HG03025 (cell line): ENCODE data around the gene LITAFD.
A peak's percentile ranks its signal among the peaks of the same experiment; 100 is the strongest.

Experiments used
- ATAC-seq: cut with Tn5 transposase; IDR thresholded peaks from one replicate; pipeline ENCODE4 v1.9.1; 2021; ENCODE audit warnings: mild to moderate bottlenecking, moderate library complexity; ENCODE audit not compliant: unreplicated experiment, low FRiP score

Gene LITAFD

GRCh38 chr16:8890549-8890921 is 8.4 kb downstream of the LITAFD start:
- ATAC-seq = no peak

DNA sequence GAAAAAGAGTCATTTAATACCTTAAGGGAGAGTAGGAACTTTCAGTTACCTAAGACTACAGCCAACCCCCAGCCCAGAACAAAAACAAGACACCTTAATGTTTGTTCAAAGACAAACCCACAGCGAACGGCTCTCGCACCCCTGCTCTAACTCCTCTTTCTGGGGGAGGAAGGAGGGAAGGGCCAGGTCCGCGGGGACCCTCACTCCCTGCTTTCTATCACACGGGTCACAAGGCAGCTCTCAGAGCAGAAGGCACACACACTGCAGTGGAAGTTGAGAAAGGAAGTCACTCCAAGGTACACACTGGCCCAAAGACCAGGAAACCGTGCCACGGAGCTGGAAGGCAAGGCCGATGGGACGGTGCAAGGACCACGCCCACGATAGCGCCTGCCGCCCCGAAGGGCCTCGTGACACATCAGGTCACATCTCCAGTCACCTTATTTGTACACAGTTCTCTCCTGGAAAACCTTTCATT is 10.0 kb downstream of the LITAFD start:
- ATAC-seq = peak; percentile 31

- ATAC-seq = no peak
These were observed 11.3 kb downstream of the LITAFD start for GRCh38 chr16:8893426-8893825.

DNA sequence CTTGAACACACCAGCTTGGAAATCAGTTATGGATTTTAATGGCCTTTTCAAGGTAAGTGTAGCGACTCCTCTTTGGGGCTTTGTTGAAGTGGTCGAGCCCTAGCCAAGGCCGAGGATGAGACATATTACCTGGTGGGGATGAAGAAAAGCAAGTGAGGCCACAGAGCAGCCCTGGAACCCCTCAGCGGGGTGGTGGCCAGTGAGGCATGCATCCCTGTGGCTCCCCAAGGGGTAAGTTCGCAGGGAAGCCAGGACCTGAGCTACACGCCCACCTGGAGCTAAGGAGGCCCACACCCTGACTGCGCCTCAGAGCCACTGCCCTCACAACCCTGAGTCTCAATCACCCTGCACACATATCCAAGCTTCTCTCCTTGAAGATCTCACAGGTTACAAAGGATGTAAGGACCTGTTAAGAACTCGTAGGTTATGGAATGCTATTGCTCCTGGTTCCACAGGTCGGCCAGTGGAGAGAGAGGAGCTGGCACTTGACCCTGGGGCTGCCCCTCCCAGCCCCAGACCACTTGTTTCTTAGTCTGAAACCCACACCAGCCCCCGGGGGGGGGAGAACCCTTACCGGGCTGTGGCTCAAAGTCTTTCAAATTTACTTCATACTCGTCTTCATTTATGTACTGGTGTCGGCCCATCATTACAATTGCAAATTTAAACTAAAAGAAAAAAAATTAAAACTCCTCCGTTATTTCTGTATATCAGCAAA is 12.0 kb downstream of the LITAFD start:
- no peak for ATAC-seq

DNA sequence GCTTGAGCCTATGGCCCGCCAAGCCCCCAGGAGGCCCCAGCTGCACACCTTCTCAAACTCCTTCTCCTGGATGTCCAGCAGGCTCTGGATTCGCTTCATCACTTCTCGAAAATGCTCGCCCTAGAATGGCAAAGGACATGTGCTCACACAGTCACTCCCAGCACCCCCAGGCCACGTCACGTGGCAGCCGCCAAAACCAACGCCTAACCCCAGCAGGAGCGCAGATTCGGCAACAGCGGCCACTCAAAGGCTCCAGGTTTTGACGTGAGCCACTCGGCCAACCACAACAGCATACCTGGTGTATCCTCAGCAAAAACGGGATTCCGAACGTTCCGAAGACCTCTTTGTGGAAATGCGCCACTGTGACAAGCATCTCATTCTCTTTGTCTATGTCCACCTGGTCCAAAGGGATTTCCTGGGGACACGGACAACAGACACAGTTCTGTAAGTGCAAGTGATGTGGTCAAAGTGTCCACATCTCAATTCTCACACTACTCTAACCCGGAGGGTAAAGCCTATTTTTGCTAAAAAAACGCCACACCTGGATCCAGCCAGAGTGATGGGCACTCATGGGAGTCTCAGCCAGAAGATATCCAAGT is 12.7 kb downstream of the LITAFD start:
- no peak for ATAC-seq

DNA sequence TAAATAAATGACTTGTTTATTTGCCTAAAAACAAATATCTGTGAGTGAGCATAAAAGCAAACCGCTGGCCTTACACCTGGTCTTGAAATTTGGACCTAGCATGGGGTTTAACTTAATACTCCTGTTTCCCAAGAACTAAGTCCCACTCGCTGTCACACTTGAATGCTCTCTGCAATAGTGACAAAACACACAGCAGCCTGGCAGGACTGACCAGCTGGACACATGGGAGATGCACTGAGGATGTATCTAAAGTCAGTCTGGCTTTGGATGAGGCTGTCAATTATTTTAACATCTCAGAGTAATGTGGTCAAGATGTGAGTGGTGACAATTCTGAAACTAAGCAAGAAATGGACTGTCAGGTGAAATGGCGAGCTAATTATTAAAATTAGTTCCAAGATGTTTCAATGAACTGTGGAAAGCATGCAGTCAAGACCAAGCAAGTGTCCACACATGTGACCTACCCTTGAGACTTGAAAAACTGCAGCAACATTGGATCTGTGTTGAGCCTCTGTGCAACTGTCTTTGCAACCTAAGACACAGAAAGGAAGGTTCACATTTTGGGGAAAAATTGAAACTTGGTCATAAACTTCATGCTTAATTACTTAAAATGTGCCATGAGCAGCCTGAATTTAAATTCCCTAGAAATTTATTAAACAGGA is 16.6 kb downstream of the LITAFD start:
- ATAC-seq = no peak

- ATAC-seq = no peak
These were observed 17.7 kb downstream of the LITAFD start for GRCh38 chr16:8899709-8900317.

- ATAC-seq = no peak
These were observed 18.2 kb downstream of the LITAFD start for GRCh38 chr16:8900343-8900742.

DNA sequence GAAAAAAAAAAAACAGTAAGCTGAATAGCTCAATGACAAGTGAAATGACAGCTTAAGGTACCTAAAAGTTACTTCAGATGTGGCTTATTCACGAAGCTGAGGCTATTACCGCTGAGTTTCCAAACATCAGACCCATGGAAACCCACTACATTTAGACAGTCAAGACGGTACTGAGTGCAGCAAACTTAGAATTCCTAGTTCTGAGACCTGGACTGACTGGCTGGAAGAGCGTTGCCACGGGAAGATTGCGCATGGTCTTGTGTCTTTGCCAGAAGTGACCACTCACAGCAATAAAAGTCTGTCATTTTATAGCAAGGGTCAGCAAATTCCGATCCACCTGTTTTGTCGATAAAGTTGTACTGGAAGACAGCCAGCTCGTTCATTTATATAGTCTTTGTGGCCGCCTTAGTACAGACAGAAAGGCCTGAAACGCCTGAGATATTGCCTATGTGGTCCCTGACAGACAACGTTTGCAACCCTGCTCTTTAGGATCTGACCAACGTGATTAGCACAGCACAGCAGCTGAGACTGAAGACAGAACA is 19.2 kb downstream of the LITAFD start:
- no peak for ATAC-seq

DNA sequence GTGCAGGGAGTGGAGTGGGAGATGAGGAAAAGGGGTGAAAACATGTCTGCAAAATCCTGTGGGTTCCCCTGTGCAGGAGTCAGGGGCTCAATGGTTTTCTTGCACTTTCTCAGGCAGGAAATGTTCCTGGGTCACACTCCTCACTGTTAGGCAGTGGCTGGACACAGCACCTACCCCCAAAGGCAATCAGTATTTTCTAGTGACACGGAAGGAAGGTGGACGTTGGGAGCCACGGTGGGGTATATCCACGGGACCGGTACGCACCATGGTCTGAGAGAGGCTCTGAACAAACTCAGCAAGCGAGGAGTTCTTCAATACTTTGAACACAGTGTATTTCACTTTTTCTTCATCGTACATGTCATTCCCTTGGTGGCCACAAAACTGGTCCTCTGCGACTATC is 20.9 kb downstream of the LITAFD start:
- no peak for ATAC-seq

- ATAC-seq = no peak
These were observed 21.9 kb downstream of the LITAFD start for GRCh38 chr16:8904018-8904430.

- ATAC-seq = no peak
These were observed 23.1 kb downstream of the LITAFD start for GRCh38 chr16:8905168-8905762.

DNA sequence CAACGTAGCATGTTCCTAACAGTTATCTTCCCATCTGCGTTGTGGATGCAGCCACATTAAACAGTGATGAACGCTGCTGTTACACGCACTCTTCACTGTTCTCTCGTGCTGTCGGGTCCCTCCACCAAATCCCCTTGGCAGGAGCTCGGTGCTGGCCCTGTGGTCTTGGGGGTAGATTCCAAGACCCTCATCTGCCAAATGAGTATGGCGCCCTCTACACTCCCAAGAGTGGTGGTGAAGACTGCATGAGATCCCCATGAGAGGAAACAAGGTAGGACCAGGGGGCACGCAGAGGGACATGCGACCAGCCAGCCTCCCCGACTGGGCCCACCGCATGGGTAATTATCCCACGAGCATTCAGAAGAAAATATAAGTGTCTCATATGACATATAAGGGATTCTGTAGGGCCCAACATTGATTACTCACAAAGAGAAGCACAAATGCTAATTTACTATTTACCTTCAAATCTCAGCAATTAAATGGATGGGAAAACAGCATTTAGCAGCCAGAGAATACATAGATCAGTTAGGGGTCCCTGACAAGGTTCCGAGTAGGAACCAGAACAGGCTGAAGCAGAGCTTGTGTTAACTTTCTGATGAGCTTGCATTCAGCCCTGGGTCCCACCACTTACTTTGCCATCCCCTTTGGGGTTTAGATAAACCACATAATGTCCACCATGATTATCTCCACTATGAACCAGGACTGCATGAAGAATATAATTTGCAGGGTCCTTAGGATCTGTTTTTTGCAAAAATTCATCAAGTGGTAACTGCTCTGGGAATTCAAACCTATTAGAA is 23.8 kb downstream of the LITAFD start:
- no peak for ATAC-seq

DNA sequence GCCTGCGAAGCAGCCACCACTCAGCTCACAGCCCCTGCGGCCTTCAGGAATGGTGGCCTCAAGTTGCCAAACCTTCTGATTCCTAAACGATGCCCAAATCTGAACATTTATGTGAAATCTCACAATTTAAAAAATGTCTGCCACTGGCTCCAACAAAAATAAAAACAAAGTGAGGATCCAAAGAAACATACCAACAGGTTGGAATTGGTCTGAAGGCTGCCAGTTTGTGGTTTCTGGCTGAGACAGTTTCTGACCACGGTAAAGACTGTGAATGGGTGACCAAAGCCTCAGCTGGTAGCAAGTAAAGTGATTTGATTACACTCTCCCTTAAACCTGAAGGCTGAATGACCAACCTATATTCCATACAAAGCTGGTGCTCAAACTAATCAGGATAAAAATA is 24.9 kb downstream of the LITAFD start:
- ATAC-seq = no peak

DNA sequence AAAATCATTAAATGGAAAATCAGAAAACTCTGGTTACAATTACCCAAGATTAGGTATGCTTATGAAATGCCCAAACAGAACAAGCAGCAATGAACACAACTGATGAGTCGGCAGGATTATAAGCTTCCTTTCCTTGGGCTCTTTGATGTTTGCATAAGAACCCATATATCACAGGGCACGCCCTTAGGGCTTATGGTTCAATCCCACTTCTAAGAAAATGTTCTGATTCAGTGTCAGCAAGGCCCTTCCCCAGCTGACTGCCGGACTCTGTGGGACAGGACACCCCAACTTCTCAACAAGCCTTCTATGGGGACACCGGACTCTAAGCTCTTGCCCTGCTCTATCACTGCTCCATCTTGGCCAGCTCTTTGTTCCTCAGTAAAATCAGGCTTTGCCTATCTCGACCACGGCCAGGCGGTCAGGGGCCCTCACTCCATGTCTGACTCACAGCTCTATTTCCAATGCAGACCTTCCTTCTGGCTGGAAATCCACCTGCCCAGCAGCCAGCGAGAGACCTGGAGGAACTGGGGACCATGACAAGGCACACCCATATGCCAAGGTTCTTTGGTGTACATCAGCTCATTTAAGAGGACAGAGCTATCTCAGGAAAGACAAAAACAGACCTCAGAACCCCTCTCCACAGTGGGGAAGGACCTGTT is 26.8 kb downstream of the LITAFD start:
- no peak for ATAC-seq

- ATAC-seq = no peak
These were observed 28.7 kb downstream of the LITAFD start for GRCh38 chr16:8910811-8911210.

- ATAC-seq = no peak
These were observed 30.6 kb downstream of the LITAFD start for GRCh38 chr16:8912793-8913192.

DNA sequence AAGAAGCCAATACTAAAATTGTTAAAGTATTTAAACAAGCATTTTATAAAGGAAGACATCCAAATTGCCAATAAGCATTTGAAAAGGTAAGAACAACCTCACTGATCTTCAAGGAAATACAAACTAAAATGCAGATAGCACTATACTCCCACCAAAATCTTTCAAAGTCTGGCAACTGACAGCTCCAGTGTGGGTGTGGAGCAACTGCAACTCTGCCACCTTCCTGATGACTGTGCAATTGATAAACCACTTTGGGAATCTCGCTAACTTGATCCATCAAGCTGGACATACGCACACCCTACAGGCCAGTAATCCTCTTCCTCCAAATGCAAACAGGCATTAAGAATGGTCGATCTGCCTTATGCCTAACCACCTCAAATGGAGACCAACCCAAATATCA is 31.9 kb downstream of the LITAFD start:
- no peak for ATAC-seq

DNA sequence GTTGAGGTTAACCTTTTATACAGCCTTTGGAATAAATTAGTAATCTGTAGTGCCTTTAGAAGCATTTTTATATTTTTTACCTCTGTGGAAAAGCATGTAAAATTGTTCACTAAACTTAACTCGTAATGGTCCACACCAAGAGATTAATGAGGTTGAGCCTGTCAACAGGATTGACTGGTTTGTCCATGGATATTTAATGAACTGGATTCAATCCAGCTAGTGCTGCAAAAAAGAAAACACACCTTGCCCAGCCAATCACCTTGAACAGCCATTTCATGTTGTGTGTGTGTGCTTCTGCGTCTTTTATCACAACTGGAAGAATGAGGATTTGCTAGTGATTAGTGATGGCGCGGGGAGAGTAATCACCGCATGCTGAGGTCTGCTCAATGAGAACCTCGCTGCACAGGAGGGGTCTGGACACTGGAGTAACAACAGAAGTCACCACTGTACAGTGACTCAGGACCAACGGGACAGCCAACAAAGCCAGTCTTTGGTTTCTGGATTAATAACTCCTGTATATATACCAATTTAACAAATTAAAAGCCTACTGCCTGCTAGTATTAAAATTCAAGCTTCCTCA is 33.7 kb downstream of the LITAFD start:
- no peak for ATAC-seq
